HEK293T (cell line): Measurements from ENCODE around the gene OR52I2.

Experiments used
- CTCF ChIA-PET: fragments of 350-600 bp; formaldehyde crosslinking; extraction: SDS; loops from one replicate; lab custom pipeline; 2021; ENCODE audit warnings: antibody characterized with exemption, inconsistent platforms; lab: Yijun Ruan, JAX
- POLR2A ChIA-PET: fragments of 350-600 bp; formaldehyde crosslinking; extraction: SDS; loops from one replicate; lab custom pipeline; 2020; ENCODE audit warnings: antibody characterized with exemption, inconsistent platforms; lab: Yijun Ruan, JAX
- DNase-seq: peaks from one replicate; pipeline ENCODE4 v3.0.0; 2012; ENCODE audit warnings: mixed read lengths; ENCODE audit errors: extremely low spot score
- ARNT ChIP-seq: fragments of 450-650 bp; IDR thresholded peaks from 2 replicates; pipeline ENCODE4 v1.6.1; 2017; ENCODE audit warnings: mild to moderate bottlenecking
- BHLHE40 ChIP-seq: fragments of 450-650 bp; IDR thresholded peaks from 2 replicates; pipeline ENCODE4 v1.6.1; 2016; ENCODE audit warnings: mild to moderate bottlenecking, moderate library complexity, borderline replicate concordance
- CTBP1 ChIP-seq: fragments of 450-650 bp; IDR thresholded peaks from 2 replicates; pipeline ENCODE4 v1.6.1; 2016; ENCODE audit warnings: borderline replicate concordance
- ELF4 ChIP-seq: fragments of 450-650 bp; IDR thresholded peaks from 2 replicates; pipeline ENCODE4 v1.6.1; 2017; ENCODE audit warnings: antibody characterized with exemption
- FOXA1 ChIP-seq: fragments of 450-650 bp; IDR thresholded peaks from 2 replicates; pipeline ENCODE4 v1.6.1; 2016; ENCODE audit warnings: mild to moderate bottlenecking
- FOXK2 ChIP-seq: fragments of 450-650 bp; IDR thresholded peaks from 2 replicates; pipeline ENCODE4 v1.6.1; 2016; ENCODE audit warnings: mild to moderate bottlenecking
- FOXM1 ChIP-seq: fragments of 450-650 bp; IDR thresholded peaks from 2 replicates; pipeline ENCODE4 v1.6.1; 2017; ENCODE audit warnings: mild to moderate bottlenecking, borderline replicate concordance
- HDGF ChIP-seq: fragments of 450-650 bp; IDR thresholded peaks from 2 replicates; pipeline ENCODE4 v1.6.1; 2017; ENCODE audit warnings: antibody characterized with exemption, borderline replicate concordance
- L3MBTL2 ChIP-seq: fragments of 450-650 bp; conservative IDR thresholded peaks from 2 replicates; pipeline ENCODE4 v1.6.1; 2016; ENCODE audit warnings: mild to moderate bottlenecking
- LEF1 ChIP-seq: fragments of 450-650 bp; IDR thresholded peaks from 2 replicates; pipeline ENCODE4 v1.6.1; 2017; ENCODE audit warnings: mild to moderate bottlenecking, borderline replicate concordance
- NFRKB ChIP-seq: fragments of 450-650 bp; IDR thresholded peaks from 2 replicates; pipeline ENCODE4 v1.6.1; 2016; ENCODE audit warnings: mild to moderate bottlenecking, moderate library complexity
- SP1 ChIP-seq: fragments of 450-650 bp; IDR thresholded peaks from 2 replicates; pipeline ENCODE4 v1.6.1; 2017
- SUZ12 ChIP-seq: fragments of 450-650 bp; IDR thresholded peaks from 2 replicates; pipeline ENCODE4 v1.6.1; 2016; ENCODE audit warnings: mild to moderate bottlenecking
- TARDBP ChIP-seq: fragments of 450-650 bp; IDR thresholded peaks from 2 replicates; pipeline ENCODE4 v1.6.1; 2016
- ZNF384 ChIP-seq: fragments of 450-650 bp; IDR thresholded peaks from 2 replicates; pipeline ENCODE4 v1.6.1; 2016
- TF ChIP-seq, protein P1 (sequence below): fragments of 450-650 bp; IDR thresholded peaks from 2 replicates; pipeline ENCODE4 v1.6.1; 2016

Gene OR52I2

DNA sequence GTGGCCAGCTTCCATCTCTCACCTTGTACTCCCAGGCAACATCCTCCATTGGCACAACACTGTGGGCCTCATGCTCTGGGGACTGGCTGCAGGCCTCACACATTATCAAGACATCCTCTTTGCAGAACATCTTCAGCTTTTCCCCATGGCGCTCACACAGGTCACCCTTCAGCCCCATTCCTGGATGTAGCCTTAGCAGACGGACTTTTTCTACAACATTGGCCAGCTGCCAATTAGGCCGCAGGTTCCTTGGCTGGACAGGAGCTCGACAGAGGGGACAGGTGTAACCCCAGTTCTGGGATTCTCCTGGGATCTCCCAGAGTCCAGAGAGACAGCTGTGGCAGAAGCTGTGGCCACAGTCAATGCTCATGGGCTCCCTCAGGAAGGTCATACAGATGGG lies 23.5 kb downstream of the OR52I2 start:
- ChIA-PET POLR2A (no interaction called here), CTCF (no interaction called here)
- no peak for DNase-seq
- TF ChIP-seq SP1 (no peak), ARNT (no peak), FOXA1 (no peak), NFRKB (no peak), LEF1 (no peak), CTBP1 (no peak), SUZ12 (no peak), ZNF384 (no peak), FOXK2 (no peak), L3MBTL2 (no peak)
- TF ChIP-seq, protein P1, sequence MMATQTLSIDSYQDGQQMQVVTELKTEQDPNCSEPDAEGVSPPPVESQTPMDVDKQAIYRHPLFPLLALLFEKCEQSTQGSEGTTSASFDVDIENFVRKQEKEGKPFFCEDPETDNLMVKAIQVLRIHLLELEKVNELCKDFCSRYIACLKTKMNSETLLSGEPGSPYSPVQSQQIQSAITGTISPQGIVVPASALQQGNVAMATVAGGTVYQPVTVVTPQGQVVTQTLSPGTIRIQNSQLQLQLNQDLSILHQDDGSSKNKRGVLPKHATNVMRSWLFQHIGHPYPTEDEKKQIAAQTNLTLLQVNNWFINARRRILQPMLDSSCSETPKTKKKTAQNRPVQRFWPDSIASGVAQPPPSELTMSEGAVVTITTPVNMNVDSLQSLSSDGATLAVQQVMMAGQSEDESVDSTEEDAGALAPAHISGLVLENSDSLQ: no peak

DNA sequence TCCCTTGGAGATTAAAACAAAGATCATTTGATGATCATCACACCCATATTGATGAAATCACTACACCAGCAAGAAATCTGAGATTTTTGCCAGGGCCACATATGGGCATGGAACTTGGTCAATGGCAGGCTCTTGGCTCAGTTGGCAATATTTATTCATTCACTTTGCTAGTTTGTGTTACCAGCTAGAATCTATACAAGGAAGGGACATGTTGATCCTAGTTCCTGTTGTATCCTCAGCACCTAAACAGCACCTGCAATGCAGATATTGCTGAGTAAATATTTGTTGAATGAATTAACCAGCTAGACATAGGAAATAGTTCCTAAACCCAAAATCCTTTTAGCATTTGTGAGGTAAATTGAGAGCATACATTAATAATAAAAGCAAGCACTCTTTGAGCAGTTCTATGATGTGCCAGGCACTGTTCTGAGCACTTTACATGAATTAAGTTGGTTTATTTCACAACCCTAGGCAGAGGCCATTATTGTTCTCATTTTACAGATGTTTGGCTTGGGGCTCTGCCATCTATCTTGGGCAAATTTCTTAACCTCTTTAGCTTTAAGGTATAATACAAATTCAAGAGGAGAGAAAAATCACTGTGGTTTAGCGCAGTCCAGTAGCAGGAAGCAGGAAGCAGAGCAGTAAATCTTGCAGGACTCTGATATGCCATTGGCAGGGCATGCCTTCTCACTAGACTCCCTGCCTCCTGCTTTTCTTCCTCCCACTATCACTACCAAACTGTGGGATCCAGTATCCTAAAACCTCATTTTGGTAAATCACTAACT lies 24.9 kb downstream of the OR52I2 start:
- DNase-seq: no peak
- TF ChIP-seq SUZ12: no peak
- TF ChIP-seq CTBP1: no peak
- TF ChIP-seq ELF4: no peak
- no peak for TF ChIP-seq NFRKB
- no peak for TF ChIP-seq L3MBTL2
- TF ChIP-seq TARDBP: no peak
- TF ChIP-seq LEF1: no peak
- no peak for TF ChIP-seq BHLHE40
- TF ChIP-seq FOXA1: no peak
- TF ChIP-seq HDGF: no peak
- TF ChIP-seq FOXM1: no peak
- TF ChIP-seq ARNT: no peak
- no peak for TF ChIP-seq ZNF384
- TF ChIP-seq SP1: no peak
- CTCF ChIA-PET: no interaction called here
- POLR2A ChIA-PET: interaction anchor here (1.2 to 2.3 kb wide), 2 partner anchors 8 to 431 kb away, joined by 3 to 8 read pairs; no protein-coding TSS in a partner anchor

DNA sequence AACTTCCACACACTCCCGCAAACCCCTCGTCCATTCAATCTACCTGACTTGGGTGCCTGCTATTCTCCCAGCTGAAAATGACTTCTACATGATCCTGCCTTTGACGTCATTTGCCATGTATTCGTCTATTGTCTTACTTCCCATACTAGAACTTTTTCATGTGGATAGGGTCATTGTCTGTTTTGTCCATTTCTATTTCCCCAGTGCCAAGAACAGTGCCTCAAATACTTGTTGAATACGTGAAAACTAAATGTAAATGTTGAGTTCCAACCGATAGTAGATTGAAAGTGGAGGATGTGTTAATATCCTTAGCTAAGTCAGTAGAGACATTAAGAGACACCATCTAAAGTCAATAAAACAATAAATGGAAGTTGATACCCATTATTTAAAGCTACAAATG lies 25.6 kb downstream of the OR52I2 start:
- POLR2A ChIA-PET: interaction anchor here (1.2 to 2.3 kb wide), 4 partner anchors 8 to 431 kb away, joined by 3 to 9 read pairs (median 7); no protein-coding TSS in a partner anchor
- TF ChIP-seq LEF1: no peak
- no peak for TF ChIP-seq SUZ12
- TF ChIP-seq L3MBTL2: no peak
- no peak for TF ChIP-seq BHLHE40
- TF ChIP-seq FOXM1: no peak
- no peak for TF ChIP-seq HDGF
- TF ChIP-seq, protein P1: no peak
- no peak for TF ChIP-seq FOXA1
- no peak for TF ChIP-seq ZNF384
- TF ChIP-seq ARNT: no peak
- no peak for TF ChIP-seq NFRKB
- no peak for TF ChIP-seq FOXK2
- TF ChIP-seq SP1: no peak
- no peak for TF ChIP-seq ELF4
- DNase-seq: no peak
- CTCF ChIA-PET: no interaction called here

DNA sequence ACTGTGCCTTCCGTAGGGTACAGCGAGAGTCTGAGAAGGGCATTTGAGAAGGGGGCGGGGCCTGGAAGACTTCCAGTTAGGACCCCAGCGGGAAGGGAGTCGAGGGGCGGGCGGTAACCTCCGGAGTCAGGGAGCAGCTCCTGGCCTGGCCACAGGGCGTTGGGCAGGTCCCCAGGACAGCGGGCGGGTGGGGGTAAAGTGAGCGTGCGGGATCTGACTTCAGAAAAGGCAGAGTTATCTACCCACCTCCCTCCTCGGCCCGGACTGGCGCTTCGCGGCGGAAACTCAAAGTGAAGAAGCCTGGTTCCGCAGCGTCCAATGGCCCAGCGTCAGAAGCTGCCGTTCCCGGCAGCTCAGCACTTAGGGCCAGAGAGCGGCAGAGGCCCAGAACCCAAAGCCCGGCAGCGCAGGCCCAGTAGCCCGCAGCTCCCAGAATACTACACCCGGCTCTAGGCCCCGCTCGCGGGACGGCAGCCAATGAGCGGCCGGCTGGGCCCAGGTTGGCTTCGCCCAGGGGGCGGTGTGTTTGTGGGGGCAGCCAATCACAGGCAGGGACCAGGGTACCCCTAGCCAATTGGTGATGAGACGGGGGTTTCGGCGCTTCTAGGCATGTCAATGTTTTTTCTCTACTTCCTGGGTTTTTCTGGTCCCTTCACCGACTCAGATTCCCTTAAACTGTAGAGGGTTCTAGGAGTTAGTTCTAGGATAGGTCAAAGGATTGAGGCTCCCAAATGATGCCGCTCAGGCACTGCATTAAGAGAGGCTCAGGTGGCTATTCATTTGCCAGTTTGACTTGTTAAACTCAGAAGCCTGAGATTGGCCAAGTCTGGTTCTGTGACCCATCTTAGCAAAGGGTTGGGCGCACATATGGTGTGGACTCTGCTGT lies 26.5 kb downstream of the OR52I2 start, which contains the start of gene TRIM68:
TSS of gene TRIM68 (minus strand) at position 451 of the 886 bp plus-strand sequence. CDS start 2,727 bp downstream, outside the sequence.
- CTCF ChIA-PET: no interaction called here
- TF ChIP-seq L3MBTL2 (0 out of 2 replicates have a peak, but pooled peaks have one; percentile 46), ELF4 (peak; percentile 27; the same call in 1 of the 2 replicates), FOXK2 (no peak)
- TF ChIP-seq, protein P1: peak; percentile 36; the same call in 1 of the 2 replicates
- peak; percentile 94 for DNase-seq
- POLR2A ChIA-PET: interaction anchor here (0.9 to 2.3 kb wide), 5 partner anchors 8 to 432 kb away, joined by 3 to 9 read pairs (median 6); no protein-coding TSS in a partner anchor

DNA sequence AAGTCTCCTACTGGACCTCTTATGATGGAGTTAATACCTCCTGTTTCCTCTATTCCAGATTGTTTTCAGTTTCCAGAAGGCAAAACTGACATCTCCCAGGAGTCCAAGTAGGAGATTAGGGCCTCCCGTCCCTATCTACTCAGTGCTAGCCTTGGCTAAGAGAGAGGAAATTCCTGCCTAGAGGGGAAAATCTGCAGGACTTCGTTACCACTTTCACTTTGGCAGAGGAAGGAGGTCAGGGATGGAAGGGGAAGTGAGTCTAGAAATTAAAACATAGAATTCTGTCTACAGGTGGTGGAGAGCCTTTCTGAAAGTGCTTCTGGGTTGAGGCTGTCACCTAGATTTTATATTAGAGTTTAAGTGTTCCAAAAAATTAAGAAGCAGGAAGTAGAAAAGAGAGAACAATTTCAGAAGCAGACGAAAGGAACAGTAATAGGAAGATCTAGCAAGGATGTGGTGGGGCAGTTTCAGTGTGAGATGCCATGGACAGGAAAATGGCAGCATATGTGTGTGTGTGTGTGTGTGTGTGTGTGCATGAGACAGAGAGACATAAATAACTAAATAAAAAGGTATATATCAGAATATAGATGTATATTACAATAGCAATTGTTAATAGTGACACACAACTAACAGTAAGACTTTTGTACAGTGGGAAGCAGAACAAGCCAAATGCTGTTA lies 28.9 kb downstream of the OR52I2 start:
- ChIA-PET POLR2A (no interaction called here), CTCF (no interaction called here)
- no peak for DNase-seq
- TF ChIP-seq HDGF (no peak), L3MBTL2 (no peak), LEF1 (no peak), FOXA1 (no peak), FOXK2 (no peak), ZNF384 (no peak), BHLHE40 (no peak), TARDBP (no peak), NFRKB (no peak), ARNT (no peak), SUZ12 (no peak), ELF4 (no peak), FOXM1 (no peak), SP1 (no peak)
- TF ChIP-seq, protein P1: no peak
